H1 (cell line): ENCODE results near the gene ENTPD2. TPM values are rescaled to one million over a fixed set of nuclear protein-coding genes. Genes with fewer than 3 reads are reported as not detected.

Experiments used
- CTCF ChIA-PET: fragments of 300-600 bp; sonication (Branson Sonifier 250); formaldehyde crosslinking; loops from one replicate; lab custom pipeline; 2021; ENCODE audit not compliant: partially characterized antibody; lab: Charles Lee
- POLR2A ChIA-PET: fragments of 300-600 bp; sonication (Branson Sonifier 250); formaldehyde crosslinking; loops from one replicate; lab custom pipeline; 2021; ENCODE audit warnings: inconsistent platforms; ENCODE audit not compliant: partially characterized antibody; lab: Charles Lee
- DNase-seq, 2 experiments: peaks; one replicate each; pipeline versions ENCODE4 v3.0.0 to v3.0.0-alpha.2; 2010 to 2022; ENCODE audit warnings: low spot score in 2 of 2, low read depth in 1 of 2, mixed read lengths in 1 of 2
- FAIRE-seq: peaks from 2 replicates; lab custom pipeline; 2011; peaks lifted over from hg19 to GRCh38; lab: Jason Lieb, UNC
- H2AFZ ChIP-seq: 2 replicates; pipeline ENCODE4 v1.8.1; 2012; ENCODE audit warnings: low read length, inconsistent platforms
- H2AK5ac ChIP-seq: 2 replicates; pipeline ENCODE4 v1.6.1; 2013; ENCODE audit warnings: low read depth, low read length
- H2BK120ac ChIP-seq: replicated peaks from 2 replicates; pipeline ENCODE3; 2013; ENCODE audit warnings: low read depth, low read length, inconsistent platforms
- H2BK12ac ChIP-seq: 2 replicates; pipeline ENCODE4 v1.6.1; 2013; ENCODE audit warnings: low read depth, low read length
- H2BK15ac ChIP-seq: 2 replicates; pipeline ENCODE4 v1.6.1; 2013; ENCODE audit warnings: low read length
- H2BK20ac ChIP-seq: 2 replicates; pipeline ENCODE4 v1.6.1; 2013; ENCODE audit warnings: low read length
- H2BK5ac ChIP-seq: 2 replicates; pipeline ENCODE4 v1.6.1; 2013; ENCODE audit warnings: low read depth, low read length
- H3K14ac ChIP-seq: 2 replicates; pipeline ENCODE4 v1.6.1; 2013; ENCODE audit warnings: inconsistent platforms; ENCODE audit not compliant: insufficient read length
- H3K18ac ChIP-seq: 2 replicates; pipeline ENCODE4 v1.6.1; 2013; ENCODE audit warnings: low read length; ENCODE audit errors: extremely low read depth
- H3K23ac ChIP-seq: 2 replicates; pipeline ENCODE4 v1.6.1; 2013; ENCODE audit warnings: inconsistent platforms; ENCODE audit not compliant: insufficient read length
- H3K23me2 ChIP-seq: 2 replicates; pipeline ENCODE4 v1.6.1; 2013; ENCODE audit warnings: low read depth, low read length
- H3K27ac ChIP-seq: 2 replicates; pipeline ENCODE4 v1.6.1; 2011; ENCODE audit warnings: low read depth, low read length, inconsistent platforms
- H3K27me3 ChIP-seq, 4 experiments: replicated peaks in 1 of 4; 1 replicate in 1 of 4; 2 replicates in 3 of 4; pipeline versions ENCODE4 v1.6.1 to v1.8.1; 2011 to 2013; ENCODE audit warnings: low read length in 3 of 4, mild to moderate bottlenecking in 3 of 4, inconsistent platforms in 2 of 4, mixed read lengths in 2 of 4, moderate library complexity in 1 of 4; ENCODE audit not compliant: control insufficient read depth in 3 of 4, insufficient read depth in 3 of 4; ENCODE audit errors: extremely low read depth in 1 of 4
- H3K36me3 ChIP-seq, 4 experiments: 2 replicates each; pipeline versions ENCODE4 v1.6.1 to v1.8.1; 2011 to 2013; ENCODE audit warnings: mild to moderate bottlenecking in 4 of 4, low read length in 3 of 4, moderate library complexity in 2 of 4, control low read depth in 1 of 4, inconsistent platforms in 1 of 4; ENCODE audit not compliant: insufficient read depth in 4 of 4, control insufficient read depth in 2 of 4
- H3K4ac ChIP-seq: replicated peaks from 2 replicates; pipeline ENCODE3; 2013; ENCODE audit warnings: low read length, low read depth, mixed read lengths, inconsistent platforms; ENCODE audit not compliant: insufficient read length
- H3K4me1 ChIP-seq, 4 experiments: replicated peaks in 1 of 4; 1 replicate in 1 of 4; 2 replicates in 3 of 4; pipeline versions ENCODE4 v1.6.1 to v1.8.1; 2011 to 2013; ENCODE audit warnings: low read length in 3 of 4, inconsistent platforms in 2 of 4, mixed read lengths in 1 of 4; ENCODE audit not compliant: insufficient read depth in 4 of 4, control insufficient read depth in 3 of 4
- H3K4me2 ChIP-seq, 2 experiments: 2 replicates each; pipeline versions ENCODE4 v1.6.1 to v1.8.1; 2011 to 2013; ENCODE audit warnings: low read depth in 2 of 2, low read length in 2 of 2, control low read depth in 1 of 2, inconsistent platforms in 1 of 2, mild to moderate bottlenecking in 1 of 2; ENCODE audit not compliant: insufficient read depth in 1 of 2
- H3K4me3 ChIP-seq, 4 experiments: fragments of 200-600, 300-600 bp in 1 of 4; sonication (generic), shearing (Covaris generic), sonication (Bioruptor Twin) in 1 of 4; 2 replicates each; pipeline versions ENCODE4 v1.5.1 to v1.8.1; 2011 to 2016; ENCODE audit warnings: low read length in 4 of 4, low read depth in 3 of 4, control low read depth in 2 of 4, inconsistent platforms in 2 of 4, mild to moderate bottlenecking in 2 of 4, mixed read lengths in 1 of 4, moderate library complexity in 1 of 4; ENCODE audit not compliant: insufficient read depth in 2 of 4; ENCODE audit errors: extremely low read depth in 1 of 4
- H3K56ac ChIP-seq: replicated peaks from 2 replicates; pipeline ENCODE3; 2013; ENCODE audit warnings: low read depth, mild to moderate bottlenecking, mixed read lengths, low read length, inconsistent platforms; ENCODE audit not compliant: insufficient read length
- H3K79me1 ChIP-seq: 2 replicates; pipeline ENCODE4 v1.6.1; 2013; ENCODE audit warnings: low read depth, low read length, control low read depth
- H3K79me2 ChIP-seq, 2 experiments: 2 replicates each; pipeline versions ENCODE4 v1.6.1 to v1.8.1; 2012 to 2013; ENCODE audit warnings: low read length in 2 of 2, mild to moderate bottlenecking in 2 of 2, inconsistent platforms in 1 of 2; ENCODE audit not compliant: insufficient read depth in 2 of 2, control insufficient read depth in 1 of 2
- H3K9ac ChIP-seq, 4 experiments: replicated peaks in 1 of 4; 1 replicate in 1 of 4; 2 replicates in 3 of 4; pipeline versions ENCODE4 v1.6.1 to v1.8.1; 2011 to 2013; ENCODE audit warnings: low read depth in 3 of 4, low read length in 3 of 4, control low read depth in 2 of 4, mild to moderate bottlenecking in 2 of 4, moderate library complexity in 2 of 4, inconsistent platforms in 1 of 4; ENCODE audit errors: extremely low read depth in 1 of 4
- H3K9me3 ChIP-seq, 2 experiments: 2 replicates each; pipeline versions ENCODE4 v1.6.1 to v1.8.1; 2012 to 2013; ENCODE audit warnings: mild to moderate bottlenecking in 2 of 2, moderate library complexity in 2 of 2, control low read depth in 1 of 2, inconsistent platforms in 1 of 2, low read depth in 1 of 2, low read length in 1 of 2, mixed read lengths in 1 of 2; ENCODE audit not compliant: insufficient read depth in 2 of 2
- H4K20me1 ChIP-seq, 2 experiments: replicated peaks in 1 of 2; 2 replicates each; pipeline versions ENCODE3 to v1.8.1; 2011 to 2013; ENCODE audit warnings: inconsistent platforms in 2 of 2, low read length in 2 of 2, mild to moderate bottlenecking in 1 of 2; ENCODE audit not compliant: insufficient read depth in 2 of 2, control insufficient read depth in 1 of 2
- H4K5ac ChIP-seq: 2 replicates; pipeline ENCODE4 v1.6.1; 2013; ENCODE audit warnings: low read length, low read depth, mixed read lengths, inconsistent platforms; ENCODE audit not compliant: insufficient read length
- H4K8ac ChIP-seq: 2 replicates; pipeline ENCODE4 v1.8.0; 2013; ENCODE audit warnings: mild to moderate bottlenecking, moderate library complexity, low read length, inconsistent platforms; ENCODE audit not compliant: insufficient read depth; ENCODE audit errors: extremely low read depth
- H4K91ac ChIP-seq: replicated peaks from 2 replicates; pipeline ENCODE3; 2013; ENCODE audit warnings: low read length, mixed read lengths, inconsistent platforms; ENCODE audit not compliant: insufficient read length
- CEBPB ChIP-seq: IDR thresholded peaks from 2 replicates; pipeline ENCODE4 v1.6.1; 2012; ENCODE audit warnings: low read depth, low read length
- CHD1 ChIP-seq: IDR thresholded peaks from 2 replicates; pipeline ENCODE4 v1.6.1; 2012; ENCODE audit warnings: low read depth, low read length, improper control_type of control experiment
- CREB1 ChIP-seq: IDR thresholded peaks from 2 replicates; pipeline ENCODE4 v1.6.1; 2012; ENCODE audit warnings: inconsistent platforms
- EZH2 ChIP-seq: fragments of 200-600 bp; sonication (generic); IDR thresholded peaks from 2 replicates; pipeline ENCODE4 v1.7.1; 2012; ENCODE audit warnings: low read depth, mild to moderate bottlenecking, moderate library complexity, low read length, inconsistent platforms; ENCODE audit not compliant: severe bottlenecking
- FOSL1 ChIP-seq: IDR thresholded peaks from 2 replicates; pipeline ENCODE4 v1.6.1; 2011; ENCODE audit warnings: mild to moderate bottlenecking, low read depth, low read length, moderate library complexity; ENCODE audit not compliant: insufficient read depth
- GTF2F1 ChIP-seq: IDR thresholded peaks from 2 replicates; pipeline ENCODE4 v1.6.1; 2012; ENCODE audit warnings: low read depth, low read length, improper control_type of control experiment, borderline replicate concordance
- WGBS, 2 experiments: shearing (Covaris generic) in 1 of 2; methylation state at CpG; one replicate each; pipeline versions ENCODE4 v1.1.6 to v1.1.7; 2013 to 2015; ENCODE audit warnings: low lambda C conversion rate in 2 of 2, mixed read lengths in 2 of 2, inconsistent platforms in 1 of 2, low coverage in 1 of 2, missing lambda C conversion rate in 1 of 2; ENCODE audit not compliant: insufficient replicate concordance in 2 of 2, insufficient coverage in 1 of 2, insufficient read length in 1 of 2; ENCODE audit errors: extremely low coverage in 1 of 2, missing lambda C conversion rate in 1 of 2; 5-methylcytosine and 5-hydroxymethylcytosine counted together
- polyA plus RNA-seq, 7 experiments: library from polyadenylated mRNA; depleted of rRNA in 3 of 7; stranded (reverse) in 5 of 7; unstranded in 2 of 7; fragments of >200 nt in 5 of 7; fragments of 200-250 nt in 2 of 7; gene quantifications; 1 replicate in 5 of 7; 2 replicates in 1 of 7; 4 replicates in 1 of 7; pipeline versions ENCODE4 v1.2.1 to v1.2.3, GENCODE V29; 2011 to 2013; ENCODE audit warnings: missing spikeins in 2 of 7, mixed read lengths in 2 of 7
- total RNA-seq: library from RNA; stranded (reverse); fragmentation: NEBNext Ultra II Directional; extraction: Animal tissue kit (Norgen Biotek cat#: 25700); gene quantifications from 2 replicates; pipeline ENCODE4 v1.2.1, GENCODE V29; 2021

Gene ENTPD2
- total and polyA plus RNA-seq, 2 of the 8 experiments (the other 6 are each of a cell fraction or from before 2014, with no cell fraction given) = 0.65 to 3.8 TPM

GRCh38 chr9:137011156-137011555 is 42.7 kb downstream of the ENTPD2 start:
- Histone ChIP-seq H3K36me3 (peaks cover 0 to 9% (median 0%) of the 10 kb centered on the region in 4 experiments; a peak in 1 of 8 replicates), H3K27ac (no peak overlapping the region), H3K79me1 (no peaks in the 10 kb centered on the region), H2BK120ac (no peak overlapping the region), H2AFZ (no peak overlapping the region), H2AK5ac (no peak overlapping the region), H3K18ac (no peak overlapping the region), H4K8ac (no peak overlapping the region), H4K5ac (no peak overlapping the region), H3K4me1 (peaks cover 0 to 4% (median under 1%) of the 10 kb centered on the region in 4 experiments; a peak in 2 of 7 replicates), H4K91ac (no peak overlapping the region), H3K79me2 (no peaks in the 10 kb centered on the region), H2BK5ac (no peak overlapping the region), H3K27me3 (no peaks in the 10 kb centered on the region; a peak in 1 of 7 replicates), H3K23me2 (no peaks in the 10 kb centered on the region; the same call in 1 of the 2 replicates), H3K23ac (no peak overlapping the region), H2BK15ac (no peak overlapping the region), H3K4ac (no peak overlapping the region), H3K4me3 (no peak overlapping the region), H3K4me2 (no peak overlapping the region), H2BK12ac (no peak overlapping the region), H2BK20ac (no peak overlapping the region), H4K20me1 (no peaks in the 10 kb centered on the region), H3K9me3 (peaks cover 0 to 18% of the 10 kb centered on the region in 2 experiments; a peak in 2 of 4 replicates), H3K9ac (no peak overlapping the region), H3K14ac (no peak overlapping the region), H3K56ac (no peak overlapping the region)
- WGBS, 2 experiments = 96% methylated on average over 20 of the region's 24 CpGs; no CpG with 5 or more reads in 1 of the 2 experiments
- DNase-seq (no peak), FAIRE-seq (no peak)
- POLR2A ChIA-PET = no interaction called here
- TF ChIP-seq CREB1 (no peak), EZH2 (no peak), CEBPB (no peak), GTF2F1 (no peak), FOSL1 (no peak), CHD1 (no peak)
- CTCF ChIA-PET = interaction anchor here (0.7 to 2.2 kb wide), 6 partner anchors 10 to 92 kb away, joined by 3 to 11 read pairs (median 5); no protein-coding TSS in a partner anchor
